ENCODE measurements around the gene DBN1. TPM values are rescaled to one million over a fixed set of nuclear protein-coding genes. Genes with fewer than 3 reads are reported as not detected.
A peak's percentile ranks its signal among the peaks of the same experiment; 100 is the strongest.

Gene DBN1
- polyA plus RNA-seq, 2 of the 4 experiments (the other 2 are of a cell fraction) = 47.7 to 107 TPM

- Histone ChIP-seq H3K4me3 (peak overlapping the region; percentile 61), H3K9me3 (no peaks in the 10 kb centered on the region), H3K4me2 (peak overlapping the region; percentile 96), H3K4me1 (peaks cover 10% of the 10 kb centered on the region), H3K27ac (peak overlapping the region; percentile 71 to 86)
- DNase-seq (ENCODE audit: low read depth in 1 of 2, low spot score in 1 of 2) = peak; percentile 94 to 96
- TF ChIP-seq FOSB (CRISPR knock-in tag; IDR thresholded peaks at IDR 0.05) (no peak), RARB (CRISPR knock-in tag; IDR thresholded peaks at IDR 0.05) (peak; percentile 20; the same call in 1 of the 2 replicates), MAX (IDR thresholded peaks at IDR 0.05) (peak; percentile 32; the same call in 1 of the 2 replicates), CTCF (IDR thresholded peaks at IDR 0.05) (peak; percentile 96), HES2 (IDR thresholded peaks at IDR 0.05) (no peak), JUN (IDR thresholded peaks at IDR 0.05) (peak; percentile 41 to 44; a peak in 3 of 5 replicates), PBX3 (IDR thresholded peaks at IDR 0.05) (peak; percentile 66), TFCP2L1 (CRISPR knock-in tag; IDR thresholded peaks at IDR 0.05) (peak; percentile 79), RCOR1 (IDR thresholded peaks at IDR 0.05; ENCODE audit: low read depth, low read length) (no peak), POLR2AphosphoS2 (conservative IDR thresholded peaks at IDR 0.05; ENCODE audit: low read length) (0 out of 2 replicates have a peak, but pooled peaks have one; percentile 33), FOSL2 (IDR thresholded peaks at IDR 0.05) (no peak), FOSL2 (CRISPR knock-in tag; IDR thresholded peaks at IDR 0.05) (no peak), SMC3 (IDR thresholded peaks at IDR 0.05) (peak; percentile 74), MAFK (IDR thresholded peaks at IDR 0.05; ENCODE audit: partially characterized antibody) (no peak), RNF2 (IDR thresholded peaks at IDR 0.05; ENCODE audit: borderline replicate concordance, low read depth) (peak; percentile 71; the same call in 1 of the 2 replicates), TP53 (CRISPR knock-in tag; IDR thresholded peaks at IDR 0.05) (peak; percentile 48; the same call in 1 of the 2 replicates), RAD21 (conservative IDR thresholded peaks at IDR 0.05 in 1 of 2, IDR thresholded peaks at IDR 0.05 in 1 of 2) (peak; percentile 52 to 61)
- FAIRE-seq = no peak
- ATAC-seq = peak; percentile 26 to 67
- ChIA-PET POLR2A (interaction anchor here (1.1 to 4.0 kb wide), 4 partner anchors 29 to 53 kb away, joined by 4 to 35 read pairs (median 6); partner anchors contain the start of genes GRK6 and PDLIM7), CTCF (interaction anchor here (0.6 to 25.5 kb wide), 24 partner anchors 14 to 1094 kb away, joined by 3 to 871 read pairs (median 5); partner anchors contain the start of genes DBN1, F12, GRK6 and MXD3)
- WGBS (ENCODE audit: missing lambda C conversion rate) = 2% methylated on average over 32 of the region's 76 CpGs
These were observed 17.5 kb downstream of the DBN1 start for GRCh38 chr5:177455661-177456590.

GRCh38 chr5:177455036-177455660 lies 18.3 kb downstream of the DBN1 start:
- Histone ChIP-seq H3K4me3 (peak overlapping the region; percentile 61), H3K27ac (peak overlapping the region; percentile 71 to 86), H3K9me3 (no peaks in the 10 kb centered on the region), H3K4me2 (peak overlapping the region; percentile 96), H3K4me1 (peaks cover 10% of the 10 kb centered on the region)
- FAIRE-seq (no peak), ATAC-seq (peak; percentile 42 to 59), DNase-seq (ENCODE audit: low read depth in 1 of 2, low spot score in 1 of 2) (peak; percentile 84)
- WGBS (ENCODE audit: missing lambda C conversion rate) = 0% methylated on average over 9 of the region's 80 CpGs
- CTCF ChIA-PET = interaction anchor here (0.6 to 25.5 kb wide), 23 partner anchors 13 to 1093 kb away, joined by 3 to 871 read pairs (median 6); partner anchors contain the start of genes DBN1, F12, GRK6 and MXD3
- POLR2A ChIA-PET = interaction anchor here (0.6 to 4.0 kb wide), 5 partner anchors 16 to 52 kb away, joined by 3 to 35 read pairs (median 4); partner anchors contain the start of genes GRK6 and PDLIM7
- peak; percentile 30; the same call in 1 of the 2 replicates for TF ChIP-seq POLR2A (IDR thresholded peaks at IDR 0.05; ENCODE audit: low read length)
- TF ChIP-seq HDAC2 (IDR thresholded peaks at IDR 0.05) = no peak
- no peak for TF ChIP-seq PBX3 (IDR thresholded peaks at IDR 0.05)
- peak; percentile 38; the same call in 1 of the 2 replicates for TF ChIP-seq NPAS2 (CRISPR knock-in tag; IDR thresholded peaks at IDR 0.05; ENCODE audit: borderline replicate concordance)
- no peak for TF ChIP-seq ESRRA (IDR thresholded peaks at IDR 0.05; ENCODE audit: borderline replicate concordance, low read length)
- TF ChIP-seq RAD21 (conservative IDR thresholded peaks at IDR 0.05 in 1 of 2, IDR thresholded peaks at IDR 0.05 in 1 of 2) = peak in 1 of 2 experiments; percentile 27; a peak in 1 of 5 replicates
- TF ChIP-seq MAZ (IDR thresholded peaks at IDR 0.05; ENCODE audit: borderline replicate concordance, low read depth, low read length) = 0 out of 2 replicates have a peak, but pooled peaks have one; percentile 13
- TF ChIP-seq ATOH8 (CRISPR knock-in tag; IDR thresholded peaks at IDR 0.05; ENCODE audit: low read depth) = 0 out of 2 replicates have a peak, but pooled peaks have one; percentile 20
- no peak for TF ChIP-seq ZC3H11A (IDR thresholded peaks at IDR 0.05)
- TF ChIP-seq FOSL2 (IDR thresholded peaks at IDR 0.05) = no peak
- TF ChIP-seq FOSL2 (CRISPR knock-in tag; IDR thresholded peaks at IDR 0.05) = peak; percentile 5; the same call in 1 of the 2 replicates
- TF ChIP-seq FOSB (CRISPR knock-in tag; IDR thresholded peaks at IDR 0.05) = no peak
- no peak for TF ChIP-seq HEYL (CRISPR knock-in tag; IDR thresholded peaks at IDR 0.05)
- peak; percentile 78; the same call in 1 of the 2 replicates for TF ChIP-seq MAX (IDR thresholded peaks at IDR 0.05)
- no peak for TF ChIP-seq ZSCAN20 (CRISPR knock-in tag; IDR thresholded peaks at IDR 0.05)
- TF ChIP-seq NR3C1 (IDR thresholded peaks at IDR 0.05) = no peak

All from A549 (cell line).